PFSK-1 (cell line): ENCODE data around the gene ARFGEF2.
A peak's percentile ranks its signal among the peaks of the same experiment; 100 is the strongest.

Experiments used
- FOXP2 ChIP-seq: optimal IDR thresholded peaks from 2 replicates; pipeline ENCODE3; 2011; ENCODE audit warnings: borderline replicate concordance, control low read depth, inconsistent platforms; ENCODE audit not compliant: insufficient read depth; ENCODE audit errors: extremely low read length, extremely low read depth
- POLR2AphosphoS5 ChIP-seq: IDR thresholded peaks from 2 replicates; pipeline ENCODE4 v1.6.1; 2012; ENCODE audit warnings: low read depth, mild to moderate bottlenecking, control low read depth, low read length, moderate library complexity
- REST ChIP-seq, 2 experiments: IDR thresholded peaks; 2 replicates each; pipeline versions ENCODE4 v1.6.1 to v1.8.0; 2011 to 2012; ENCODE audit warnings: low read depth in 2 of 2, low read length in 2 of 2, control low read depth in 1 of 2, inconsistent platforms in 1 of 2, mild to moderate bottlenecking in 1 of 2, moderate library complexity in 1 of 2; ENCODE audit not compliant: insufficient read depth in 1 of 2
- SIN3A ChIP-seq: IDR thresholded peaks from 2 replicates; pipeline ENCODE4 v1.6.1; 2012; ENCODE audit warnings: mild to moderate bottlenecking, low read length, moderate library complexity, borderline replicate concordance; ENCODE audit not compliant: insufficient read depth
- TAF1 ChIP-seq: IDR thresholded peaks from 2 replicates; pipeline ENCODE4 v1.6.1; 2012; ENCODE audit warnings: low read length, control low read depth, borderline replicate concordance; ENCODE audit not compliant: insufficient read depth

ARFGEF2 gene

GRCh38 chr20:48920527-48921167 is 864 bp upstream of the ARFGEF2 start:
- no peak for TF ChIP-seq POLR2AphosphoS5
- no peak for TF ChIP-seq SIN3A
- no peak for TF ChIP-seq REST (IDR thresholded peaks at IDR 0.05; ENCODE audit: insufficient read depth in 1 of 2, low read depth in 2 of 2, low read length in 2 of 2)
- no peak for TF ChIP-seq FOXP2
- TF ChIP-seq TAF1, result no peak

- peak; percentile 2 for TF ChIP-seq FOXP2
- no peak; the same call in 1 of the 2 replicates for TF ChIP-seq POLR2AphosphoS5
Observed at GRCh38 chr20:48921883-48922820, 641 bp downstream of the ARFGEF2 start.

GRCh38 chr20:48923149-48923718 is 1.7 kb downstream of the ARFGEF2 start:
- no peak for TF ChIP-seq TAF1
- no peak for TF ChIP-seq POLR2AphosphoS5
- no peak for TF ChIP-seq FOXP2
- no peak for TF ChIP-seq SIN3A
- no peak for TF ChIP-seq REST (IDR thresholded peaks at IDR 0.05; ENCODE audit: insufficient read depth in 1 of 2, low read depth in 2 of 2, low read length in 2 of 2)

DNA sequence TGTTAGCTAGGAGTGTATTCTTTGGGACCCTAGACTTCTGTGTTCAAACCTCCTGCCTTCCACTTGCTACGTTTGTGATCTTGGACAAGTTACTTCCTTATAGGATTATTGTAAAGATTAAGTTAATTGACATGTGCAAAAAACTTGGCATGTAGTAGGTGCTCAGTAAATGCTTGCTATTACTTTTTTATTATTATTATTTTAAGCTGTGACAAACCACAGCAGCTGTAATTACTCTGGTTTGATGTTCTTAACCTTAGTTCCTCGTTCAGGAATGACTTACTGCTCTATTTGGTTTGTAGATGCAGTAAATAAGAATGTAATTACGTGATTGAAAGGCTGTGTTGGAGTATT is 3.2 kb downstream of the ARFGEF2 start:
- no peak for TF ChIP-seq TAF1
- TF ChIP-seq SIN3A, result no peak
- TF ChIP-seq FOXP2, result no peak
- TF ChIP-seq POLR2AphosphoS5, result no peak
- no peak for TF ChIP-seq REST (IDR thresholded peaks at IDR 0.05; ENCODE audit: insufficient read depth in 1 of 2, low read depth in 2 of 2, low read length in 2 of 2)

DNA sequence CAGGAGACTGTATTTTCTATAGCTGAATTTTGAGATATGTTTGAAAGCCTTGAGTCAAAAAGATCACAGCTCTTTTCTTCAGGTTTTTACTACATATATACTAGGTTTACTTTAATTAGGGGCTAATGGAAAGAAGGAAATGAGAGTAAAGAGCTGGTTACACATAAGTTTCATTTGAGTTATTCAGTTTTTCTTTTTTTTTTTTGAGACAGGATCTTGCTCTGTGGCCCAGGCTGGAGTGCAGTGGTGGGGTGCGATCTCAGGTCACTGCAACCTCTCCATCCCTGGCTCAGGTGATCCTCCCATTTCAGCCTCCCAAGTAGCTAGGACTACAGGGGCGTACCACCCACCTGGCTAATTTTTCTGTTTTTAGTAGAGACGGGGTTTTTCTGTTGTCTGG is 4.8 kb downstream of the ARFGEF2 start:
- TF ChIP-seq SIN3A (no peak), TAF1 (no peak), FOXP2 (no peak), REST (IDR thresholded peaks at IDR 0.05; ENCODE audit: insufficient read depth in 1 of 2, low read depth in 2 of 2, low read length in 2 of 2) (no peak), POLR2AphosphoS5 (no peak)
